ENCODE results near the gene TFEB.

TFEB gene

GRCh38 chr6:41638935-41639808, 96.2 kb downstream of the TFEB start:
- Mint-ChIP-seq H3K36me3 (ENCODE audit: low read depth) (peaks cover 22% of the 10 kb centered on the region), H3K4me3 (peak overlapping the region; percentile 91 to 97 (median 93)), H3K4me1 (peaks cover 75% of the 10 kb centered on the region), H3K9me3 (no peaks in the 10 kb centered on the region), H3K27me3 (ENCODE audit: low read depth) (peaks cover 37% of the 10 kb centered on the region), H3K27ac (peak overlapping the region; percentile 97 to 100 (median 99))
- no peak for TF ChIP-seq CTCF (IDR thresholded peaks at IDR 0.05; ENCODE audit: unreplicated experiment in 3 of 3)

- H3K27ac Mint-ChIP-seq, result peak within 1 kb of the TSS; percentile 97 to 100 (median 99)
- no peaks in the 10 kb centered on the region for H3K9me3 Mint-ChIP-seq
- peak within 1 kb of the TSS; percentile 91 to 97 (median 93) for H3K4me3 Mint-ChIP-seq
- TF ChIP-seq CTCF (IDR thresholded peaks at IDR 0.05; ENCODE audit: unreplicated experiment in 3 of 3), result no peak
- H3K27me3 Mint-ChIP-seq (ENCODE audit: low read depth), result peaks cover 37% of the 10 kb centered on the region
- H3K36me3 Mint-ChIP-seq (ENCODE audit: low read depth), result peaks cover 21% of the 10 kb centered on the region
- H3K4me1 Mint-ChIP-seq, result peaks cover 75% of the 10 kb centered on the region
Measured at GRCh38 chr6:41638002-41638934, 97.1 kb downstream of the TFEB start, which contains the start of gene MDFI. TSS of gene MDFI (plus strand) at chr6:41638468. CDS start at chr6:41638750, 282 bp downstream.

GRCh38 chr6:41637194-41638001, 98.0 kb downstream of the TFEB start:
- no peaks in the 10 kb centered on the region for H3K9me3 Mint-ChIP-seq
- peaks cover 39% of the 10 kb centered on the region for H3K27me3 Mint-ChIP-seq (ENCODE audit: low read depth)
- H3K4me3 Mint-ChIP-seq, result peak overlapping the region; percentile 91 to 97 (median 93)
- H3K4me1 Mint-ChIP-seq, result peaks cover 74% of the 10 kb centered on the region
- peaks cover 14% of the 10 kb centered on the region for H3K36me3 Mint-ChIP-seq (ENCODE audit: low read depth)
- TF ChIP-seq CTCF (IDR thresholded peaks at IDR 0.05; ENCODE audit: unreplicated experiment in 3 of 3), result no peak
- peak overlapping the region; percentile 97 to 100 (median 98) for H3K27ac Mint-ChIP-seq

GRCh38 chr6:41636833-41637193, 98.6 kb downstream of the TFEB start:
- Mint-ChIP-seq H3K4me1 (peaks cover 73% of the 10 kb centered on the region), H3K27me3 (ENCODE audit: low read depth) (peaks cover 39% of the 10 kb centered on the region), H3K4me3 (peak overlapping the region; percentile 84 to 90 (median 86)), H3K27ac (peak overlapping the region; percentile 82 to 97 (median 86)), H3K36me3 (ENCODE audit: low read depth) (peaks cover 9% of the 10 kb centered on the region), H3K9me3 (no peaks in the 10 kb centered on the region)
- TF ChIP-seq CTCF (IDR thresholded peaks at IDR 0.05; ENCODE audit: unreplicated experiment in 3 of 3), result no peak

- no peak for TF ChIP-seq CTCF (IDR thresholded peaks at IDR 0.05; ENCODE audit: unreplicated experiment in 3 of 3)
- Mint-ChIP-seq H3K4me3 (peak overlapping the region; percentile 67 to 78 (median 70)), H3K4me1 (peaks cover 71% of the 10 kb centered on the region), H3K27ac (peak overlapping the region; percentile 82 to 96 (median 88)), H3K27me3 (ENCODE audit: low read depth) (peaks cover 38% of the 10 kb centered on the region), H3K9me3 (no peaks in the 10 kb centered on the region), H3K36me3 (ENCODE audit: low read depth) (no peaks in the 10 kb centered on the region)
Measured at GRCh38 chr6:41635365-41635764, 100.0 kb downstream of the TFEB start.
